Lower lobe of right lung (tissue), 2 donors: ENCODE results near the gene BAHCC1. TPM values are rescaled to one million over a fixed set of nuclear protein-coding genes. Genes with fewer than 3 reads are reported as not detected.

Experiments used
- ATAC-seq, 2 donors: fragments of 200-7000 bp; cut with Tn5 transposase; one replicate each; pipeline ENCODE4 v1.9.1; 2020 to 2022; ENCODE audit warnings: mild to moderate bottlenecking in 2 of 2, moderate library complexity in 2 of 2
- DNase-seq: peaks from one replicate; pipeline ENCODE4 v3.0.0-alpha.2; 2020
- H3K27ac ChIP-seq: fragments of 200-600 bp; one replicate; pipeline ENCODE4 v1.8.0; 2022
- H3K27me3 ChIP-seq: fragments of 200-600 bp; one replicate; pipeline ENCODE4 v1.8.0; 2022; ENCODE audit warnings: low read depth
- H3K36me3 ChIP-seq: fragments of 200-600 bp; one replicate; pipeline ENCODE4 v1.8.0; 2022; ENCODE audit warnings: mild to moderate bottlenecking
- H3K4me1 ChIP-seq: fragments of 200-600 bp; one replicate; pipeline ENCODE4 v1.8.0; 2022
- H3K4me3 ChIP-seq: fragments of 200-600 bp; one replicate; pipeline ENCODE4 v1.8.0; 2022; ENCODE audit warnings: mild to moderate bottlenecking
- H3K9me3 ChIP-seq: fragments of 200-600 bp; one replicate; pipeline ENCODE4 v1.8.0; 2022
- CTCF ChIP-seq: fragments of 200-600 bp; IDR thresholded peaks from one replicate; pipeline ENCODE4 v1.8.0; 2022; ENCODE audit warnings: antibody characterized with exemption, mild to moderate bottlenecking
- intact Hi-C: fragments of 100-400 bp; cut with DNase I; formaldehyde crosslinking; loops from one replicate; pipeline ENCODE4 v1.11.0; 2022
- total RNA-seq: library from RNA; stranded (reverse); fragmentation: NEBNext Ultra II Directional; extraction: Animal tissue kit (Norgen Biotek cat#: 25700); gene quantifications from one replicate; pipeline ENCODE4 v1.2.1, GENCODE V29; 2021
- donor health status: DM: no; HTN: yes; CAD: no; lungs with severe emphysema.

BAHCC1 gene
- total RNA-seq, 1 donor from 2014 or later, result 19.9 TPM

GRCh38 chr17:81509207-81509971, 114.1 kb downstream of the BAHCC1 start:
- H3K27me3 ChIP-seq, result no peaks in the 10 kb centered on the region
- H3K9me3 ChIP-seq, result no peaks in the 10 kb centered on the region
- H3K4me1 ChIP-seq, result peaks cover 18% of the 10 kb centered on the region
- intact Hi-C loops, result no loop called here
- peak overlapping the region; percentile 94 for H3K4me3 ChIP-seq
- H3K36me3 ChIP-seq, result peaks cover 34% of the 10 kb centered on the region
- no peak for TF ChIP-seq CTCF
- peak overlapping the region; percentile 100 for H3K27ac ChIP-seq
- ATAC-seq (no peak), DNase-seq (no peak)

GRCh38 chr17:81509972-81510784, 114.9 kb downstream of the BAHCC1 start:
- H3K27ac ChIP-seq, result peak overlapping the region; percentile 100
- intact Hi-C loops, result no loop called here
- H3K36me3 ChIP-seq, result peaks cover 34% of the 10 kb centered on the region
- H3K27me3 ChIP-seq, result no peaks in the 10 kb centered on the region
- DNase-seq, result no peak
- ATAC-seq, result no peak
- no peaks in the 10 kb centered on the region for H3K9me3 ChIP-seq
- H3K4me1 ChIP-seq, result peaks cover 19% of the 10 kb centered on the region
- TF ChIP-seq CTCF, result no peak
- peak overlapping the region; percentile 94 for H3K4me3 ChIP-seq

- intact Hi-C loops, result no loop called here
- H3K4me3 ChIP-seq, result peak overlapping the region; percentile 94
- H3K4me1 ChIP-seq, result peaks cover 27% of the 10 kb centered on the region
- H3K27ac ChIP-seq, result peak overlapping the region; percentile 100
- DNase-seq (peak; percentile 59), ATAC-seq (no peak)
- no peaks in the 10 kb centered on the region for H3K27me3 ChIP-seq
- no peaks in the 10 kb centered on the region for H3K9me3 ChIP-seq
- peaks cover 34% of the 10 kb centered on the region for H3K36me3 ChIP-seq
- no peak for TF ChIP-seq CTCF
These were observed 115.7 kb downstream of the BAHCC1 start for GRCh38 chr17:81510785-81511553.

- H3K4me1 ChIP-seq, result peaks cover 32% of the 10 kb centered on the region
These were observed 116.2 kb downstream of the BAHCC1 start for GRCh38 chr17:81511554-81511803.

More at GRCh38 chr17:81511554-81511803, 116.2 kb downstream of the BAHCC1 start:
- DNase-seq, result no peak
- Histone ChIP-seq H3K4me3 (peak overlapping the region; percentile 94), H3K27ac (peak overlapping the region; percentile 100), H3K36me3 (peaks cover 34% of the 10 kb centered on the region), H3K27me3 (no peaks in the 10 kb centered on the region), H3K9me3 (no peaks in the 10 kb centered on the region)
- intact Hi-C loops, result no loop called here
- ATAC-seq, result no peak
- no peak for TF ChIP-seq CTCF
